Measurements from ENCODE around the gene DNTT.

The DNTT gene

DNA sequence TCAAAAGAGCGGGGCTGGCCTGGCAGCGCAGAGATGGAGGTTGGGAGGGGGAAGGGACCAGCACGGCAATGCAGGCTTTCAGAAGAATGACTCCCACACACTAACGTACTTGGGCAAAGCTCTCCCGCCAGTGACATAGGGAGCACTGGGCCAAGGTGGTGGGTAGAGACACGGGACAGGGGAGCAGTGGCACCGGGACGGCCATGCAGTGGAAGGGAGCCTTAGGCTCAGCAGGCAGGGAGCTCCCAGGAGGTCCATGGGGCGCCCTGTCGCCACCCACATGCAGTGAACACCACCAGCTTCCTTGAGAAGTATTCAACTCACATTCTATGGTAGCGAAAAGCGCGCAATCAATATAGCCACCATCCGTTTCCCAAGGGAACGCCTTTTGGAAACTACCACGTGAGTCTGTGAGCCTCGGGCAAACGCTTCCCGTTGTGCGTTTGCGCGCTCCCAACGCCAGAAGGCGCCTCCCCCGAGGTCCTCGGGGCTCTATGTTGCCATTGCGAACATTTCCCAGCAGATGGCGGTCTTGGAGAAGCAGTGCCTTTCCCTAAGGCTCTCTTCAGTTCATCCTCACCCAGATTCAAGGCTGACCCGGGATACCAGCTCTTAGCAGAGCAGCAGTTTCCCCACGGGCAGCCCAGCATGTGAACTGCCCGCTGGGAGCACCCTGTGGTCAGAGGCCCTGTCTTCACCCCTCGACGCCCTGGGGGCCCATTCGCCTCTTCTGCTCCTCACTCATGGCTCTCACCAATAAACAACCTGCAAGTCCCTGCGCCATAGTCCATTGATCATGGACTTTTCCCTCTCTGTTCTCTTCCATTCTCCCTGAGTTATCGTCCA lies 71.0 kb downstream of the DNTT start:
- peak; percentile 46 to 60 (median 52) for DNase-seq (ENCODE audit: low read depth in 2 of 3, low spot score in 2 of 3)

DNA sequence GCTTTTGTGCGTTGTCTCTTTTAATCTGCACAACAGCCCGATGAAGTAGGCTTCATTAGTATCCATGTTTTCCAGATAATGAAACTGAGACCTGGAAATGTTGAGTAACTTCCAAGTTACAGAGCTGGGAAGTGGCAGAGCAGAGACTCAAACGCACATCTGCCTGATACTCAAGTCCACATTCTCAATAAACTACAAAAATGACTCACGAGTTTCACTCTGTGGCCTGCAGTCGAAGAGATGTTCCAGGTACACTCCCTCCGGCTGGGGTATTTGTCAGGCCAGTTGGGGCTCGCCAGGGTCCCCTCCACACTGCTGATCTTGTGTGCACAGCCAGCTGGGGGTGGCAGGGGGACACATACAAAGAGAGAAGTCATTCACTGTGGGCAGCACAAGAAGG lies 72.2 kb downstream of the DNTT start:
- DNase-seq (ENCODE audit: low read depth in 2 of 3, low spot score in 2 of 3) = no peak

DNA sequence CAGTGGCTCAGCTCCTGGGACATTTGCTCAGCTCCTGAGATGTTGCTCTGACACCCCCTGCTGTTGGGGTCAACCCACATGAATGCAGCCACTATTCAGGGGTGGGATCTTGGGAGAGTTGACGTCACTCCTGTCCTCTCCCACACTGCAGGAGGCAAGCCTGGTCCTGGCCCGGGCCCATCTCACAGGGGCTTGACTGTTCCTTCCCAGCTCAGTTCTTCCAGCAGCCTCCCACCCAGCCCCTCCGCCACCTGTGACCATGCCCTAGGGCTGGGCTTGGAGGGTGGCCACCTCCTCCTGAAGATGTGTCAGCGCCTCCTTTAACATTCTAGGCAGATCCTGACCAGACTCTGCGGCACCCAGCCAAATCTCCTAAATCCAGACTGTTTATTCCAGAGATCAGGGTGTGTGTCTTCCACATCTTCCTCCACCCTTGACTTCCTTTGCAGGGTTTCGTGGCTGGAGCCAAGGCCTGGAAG lies 73.6 kb downstream of the DNTT start:
- no peak for DNase-seq (ENCODE audit: low read depth in 2 of 3, low spot score in 2 of 3)

DNA sequence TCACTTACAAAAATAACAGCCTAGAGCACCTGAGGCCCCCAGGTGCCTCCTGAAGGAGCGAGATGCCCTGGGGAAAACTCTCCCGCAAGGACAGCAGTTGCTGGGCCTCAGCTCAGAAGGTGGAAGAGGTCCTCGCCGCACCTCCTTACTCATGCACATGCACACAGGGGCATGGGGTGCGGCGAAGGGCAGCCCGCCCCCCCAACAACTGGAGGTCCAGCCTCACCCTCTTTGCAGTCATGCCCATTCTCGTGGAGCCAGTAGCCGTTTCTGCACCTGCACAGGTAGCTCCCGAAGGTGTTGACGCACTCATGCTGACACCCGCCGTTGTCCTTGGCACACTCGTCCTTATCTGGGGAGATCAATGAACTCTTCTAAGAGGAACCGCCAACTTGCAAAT lies 74.5 kb downstream of the DNTT start:
- no peak for DNase-seq (ENCODE audit: low read depth in 2 of 3, low spot score in 2 of 3)

- no peak for DNase-seq (ENCODE audit: low read depth in 2 of 3, low spot score in 2 of 3)
Observed at GRCh38 chr10:96379758-96380157, 75.5 kb downstream of the DNTT start.

GRCh38 chr10:96380821-96381220 lies 76.6 kb downstream of the DNTT start:
- no peak for DNase-seq (ENCODE audit: low read depth in 2 of 3, low spot score in 2 of 3)

DNA sequence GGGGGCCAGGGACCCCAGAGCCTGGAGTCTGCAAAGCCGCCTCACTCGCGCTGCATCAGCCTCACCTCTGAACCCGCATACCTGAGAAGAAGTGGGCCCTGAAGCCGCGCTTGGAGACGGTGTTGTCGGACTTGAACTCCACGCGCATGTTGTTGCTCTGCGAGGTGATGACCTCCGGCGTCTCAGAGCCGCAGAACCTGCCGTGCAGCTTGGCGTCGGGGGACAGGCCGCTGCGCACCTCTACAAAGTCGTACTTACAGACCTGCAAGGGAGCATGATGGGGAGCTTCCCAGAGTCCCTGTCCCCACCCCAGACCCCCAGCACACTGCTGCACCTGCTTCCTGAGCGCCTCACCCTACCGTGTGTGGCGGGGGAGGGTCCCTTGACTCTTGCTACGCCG lies 80.3 kb downstream of the DNTT start:
- no peak for DNase-seq (ENCODE audit: low read depth in 2 of 3, low spot score in 2 of 3)

DNA sequence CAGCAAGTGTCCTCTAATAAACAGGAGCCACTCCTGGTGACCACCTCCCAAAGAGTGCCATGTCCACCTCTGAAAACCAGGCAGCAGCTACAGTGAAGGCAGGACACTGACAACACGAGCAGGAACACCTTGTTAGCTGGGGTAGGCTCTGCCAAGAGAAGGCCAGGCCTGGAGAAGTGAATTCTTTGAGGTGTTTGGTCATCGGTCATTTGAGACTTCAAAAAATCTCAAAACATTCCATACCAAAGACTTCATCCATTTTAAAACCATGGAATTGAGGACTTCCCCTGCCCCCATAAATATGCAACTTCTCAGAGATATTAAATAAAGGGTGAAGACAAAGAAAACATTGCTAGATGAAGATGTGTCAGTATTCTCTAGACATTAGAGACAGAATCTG lies 82.9 kb downstream of the DNTT start:
- no peak for DNase-seq (ENCODE audit: low read depth in 2 of 3, low spot score in 2 of 3)

GRCh38 chr10:96387601-96388000 lies 83.4 kb downstream of the DNTT start:
- DNase-seq (ENCODE audit: low read depth in 2 of 3, low spot score in 2 of 3) = no peak

Measured in activated CD8-positive, alpha-beta memory T cell treated with anti-CD3 and anti-CD28 coated beads for 48 hours (primary cell).